GM19043 (cell line): Measurements from ENCODE around the gene APOB.

Experiments
- ATAC-seq: cut with Tn5 transposase; IDR thresholded peaks from one replicate; pipeline ENCODE4 v1.9.1; 2021; ENCODE audit warnings: low read depth; ENCODE audit not compliant: unreplicated experiment

APOB gene

DNA sequence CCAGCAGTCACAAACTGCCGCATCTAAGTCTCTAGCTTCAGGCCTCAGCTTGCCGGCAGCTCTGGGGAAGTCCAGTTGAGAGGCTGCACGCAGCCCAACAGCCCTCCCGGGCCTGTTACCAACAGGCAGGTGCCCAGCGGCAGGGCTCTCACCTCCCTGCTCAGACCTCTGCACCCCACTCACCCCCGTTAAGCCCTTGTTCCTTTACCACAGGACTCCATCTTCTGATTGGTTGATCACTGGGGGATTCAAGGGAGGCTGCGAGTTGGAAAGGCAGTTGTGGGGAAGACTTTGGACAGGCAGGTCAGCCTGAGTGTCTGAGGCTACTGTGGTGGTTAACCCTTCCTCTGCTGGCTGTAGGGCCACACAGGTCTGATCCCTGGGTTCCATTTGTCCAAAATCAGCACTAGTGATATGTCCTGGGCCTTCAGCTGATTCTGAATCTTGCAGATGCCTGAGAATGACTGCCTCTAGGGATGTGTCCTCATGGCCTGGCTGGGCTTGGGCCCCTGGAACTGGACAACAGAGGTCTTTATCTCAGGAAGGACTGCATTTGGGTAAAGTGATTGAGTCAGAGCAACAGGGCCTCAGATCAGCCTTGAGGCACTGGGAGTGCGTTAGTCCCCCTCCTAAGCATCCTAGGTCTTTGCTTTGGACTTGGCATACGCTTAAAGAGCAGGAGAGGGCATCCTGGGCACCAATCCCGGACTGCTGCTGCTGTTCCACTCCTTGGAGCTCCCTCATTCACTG is 88.4 kb downstream of the APOB start:
- ATAC-seq: no peak

DNA sequence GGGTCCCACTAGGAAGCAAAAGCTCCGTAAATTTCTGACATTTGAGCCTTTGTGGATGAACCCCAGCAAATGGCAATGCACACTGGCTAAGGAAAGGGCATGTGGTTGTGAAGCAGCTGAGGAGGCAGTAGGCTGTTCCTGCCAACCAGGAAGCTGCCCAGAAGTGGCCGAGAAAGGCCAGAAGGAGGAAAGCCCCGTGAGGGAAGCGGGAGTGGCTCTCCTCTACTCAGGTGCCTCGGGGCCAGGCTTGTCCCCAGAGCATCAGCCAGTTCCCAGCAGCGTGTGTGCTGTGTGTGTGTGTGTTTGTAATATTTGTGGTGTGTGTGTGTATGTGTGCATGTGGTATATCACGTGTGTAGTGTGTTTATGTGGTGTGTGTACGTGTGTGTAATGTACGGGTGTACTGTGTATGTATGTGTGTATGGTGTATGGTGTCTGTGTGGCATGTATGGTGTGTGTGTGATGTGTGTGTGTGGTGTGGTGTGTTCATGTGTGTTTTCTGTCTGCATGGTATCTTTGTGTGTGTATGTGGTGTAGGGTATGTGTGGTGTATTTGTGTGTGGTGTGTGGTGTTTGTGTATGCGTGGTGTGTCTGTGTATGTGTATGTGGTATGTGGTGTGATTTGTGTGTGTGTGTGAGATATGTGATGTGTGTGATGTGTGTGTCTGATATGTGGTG is 90.6 kb downstream of the APOB start:
- ATAC-seq: no peak
